Lung (tissue), 16 donors: ENCODE measurements around the gene CXCR5. TPM values are rescaled to one million over a fixed set of nuclear protein-coding genes. Genes with fewer than 3 reads are reported as not detected.

Experiments
- ATAC-seq: fragments of 200-7000 bp; cut with Tn5 transposase; one replicate; pipeline ENCODE4 v1.9.1; 2020; ENCODE audit warnings: moderate number of reproducible peaks; ENCODE audit not compliant: insufficient read depth, low FRiP score
- DNase-seq, 3 donors: peaks; one replicate each; pipeline ENCODE4 v3.0.0-alpha.2; 2013 to 2017
- H3K27ac ChIP-seq, 2 donors: one replicate each; pipeline ENCODE4 v1.5.1; 2013; ENCODE audit warnings: mild to moderate bottlenecking in 2 of 2, moderate library complexity in 2 of 2, control low read depth in 1 of 2, inconsistent platforms in 1 of 2, low read depth in 1 of 2, low read length in 1 of 2
- H3K27me3 ChIP-seq, 3 donors: one replicate each; pipeline ENCODE4 v1.5.1; 2013; ENCODE audit warnings: low read length in 2 of 3; ENCODE audit not compliant: control insufficient read depth in 3 of 3, insufficient read depth in 3 of 3
- H3K36me3 ChIP-seq, 4 donors: one replicate each; pipeline ENCODE4 v1.5.1; 2013; ENCODE audit warnings: low read length in 4 of 4, mild to moderate bottlenecking in 1 of 4, moderate library complexity in 1 of 4; ENCODE audit not compliant: control insufficient read depth in 4 of 4, insufficient read depth in 4 of 4
- H3K4me1 ChIP-seq, 5 donors: one replicate each; pipeline ENCODE4 v1.5.1; 2013; ENCODE audit warnings: low read length in 5 of 5, mild to moderate bottlenecking in 2 of 5, moderate library complexity in 1 of 5; ENCODE audit not compliant: control insufficient read depth in 5 of 5, insufficient read depth in 5 of 5
- H3K4me3 ChIP-seq: one replicate; pipeline ENCODE4 v1.5.1; 2013; ENCODE audit warnings: mild to moderate bottlenecking, control low read depth, moderate library complexity
- H3K9ac ChIP-seq, 2 donors: one replicate each; pipeline ENCODE4 v1.5.1; 2013; ENCODE audit warnings: low read length in 2 of 2, control low read depth in 1 of 2; ENCODE audit not compliant: insufficient read depth in 1 of 2
- H3K9me3 ChIP-seq, 4 donors: one replicate each; pipeline ENCODE4 v1.5.1; 2013; ENCODE audit warnings: low read length in 3 of 4, mild to moderate bottlenecking in 1 of 4, moderate library complexity in 1 of 4; ENCODE audit not compliant: control insufficient read depth in 4 of 4, insufficient read depth in 3 of 4
- CTCF ChIP-seq: IDR thresholded peaks from 2 replicates; pipeline ENCODE4 v1.5.1; 2012; ENCODE audit warnings: mild to moderate bottlenecking; ENCODE audit errors: control extremely low read depth, extremely low read depth
- WGBS, 2 donors: extraction: QIAGEN DNeasy Blood & Tissue Kit; methylation state at CpG; one replicate each; pipeline ENCODE4 v1.1.7; 2013; 5-methylcytosine and 5-hydroxymethylcytosine counted together
- long read RNA-seq, 5 donors: transcript quantifications; one replicate each; lab custom pipeline, GENCODE V29; 2026
- polyA plus RNA-seq, 2 donors: library from polyadenylated mRNA; stranded (reverse); fragments of 200-250 nt; gene quantifications; one replicate each; pipeline ENCODE4 v1.2.1, GENCODE V29; 2013
- total RNA-seq, 2 donors: library from RNA; depleted of rRNA in 1 of 2; stranded (reverse); fragments of >200 nt in 1 of 2; gene quantifications; one replicate each; pipeline ENCODE4 v1.2.1, GENCODE V29; 2014 to 2021
- donor health status: control.
- donor health status: control.
- donor health status: Bipolar disorder and iron deficiency.
- donor health status: healthy.
- donor health status: DM: yes; HTN: yes; CAD: no.

Gene CXCR5
- under 1 TPM in 1 of 2 donors, not detected in 1; 0.48 TPM for total RNA-seq
- under 1 TPM; 0.16 to 0.65 TPM for polyA plus RNA-seq
- long read RNA-seq, donor 1, result 0 reads
- long read RNA-seq, donor 2, full-length matches to known transcripts, result 1 of 43 reads
- long read RNA-seq, donor 2, partial matches to known transcripts, result 29 of 43 reads
- long read RNA-seq, donor 2, other reads (novel, unspliced or antisense), result 13 of 43 reads
- long read RNA-seq, donor 3, partial matches to known transcripts, result 22 of 31 reads
- long read RNA-seq, donor 3, other reads (novel, unspliced or antisense), result 9 of 31 reads
- long read RNA-seq, donor 4, result 0 reads
- long read RNA-seq, donor 5, result 0 reads

DNA sequence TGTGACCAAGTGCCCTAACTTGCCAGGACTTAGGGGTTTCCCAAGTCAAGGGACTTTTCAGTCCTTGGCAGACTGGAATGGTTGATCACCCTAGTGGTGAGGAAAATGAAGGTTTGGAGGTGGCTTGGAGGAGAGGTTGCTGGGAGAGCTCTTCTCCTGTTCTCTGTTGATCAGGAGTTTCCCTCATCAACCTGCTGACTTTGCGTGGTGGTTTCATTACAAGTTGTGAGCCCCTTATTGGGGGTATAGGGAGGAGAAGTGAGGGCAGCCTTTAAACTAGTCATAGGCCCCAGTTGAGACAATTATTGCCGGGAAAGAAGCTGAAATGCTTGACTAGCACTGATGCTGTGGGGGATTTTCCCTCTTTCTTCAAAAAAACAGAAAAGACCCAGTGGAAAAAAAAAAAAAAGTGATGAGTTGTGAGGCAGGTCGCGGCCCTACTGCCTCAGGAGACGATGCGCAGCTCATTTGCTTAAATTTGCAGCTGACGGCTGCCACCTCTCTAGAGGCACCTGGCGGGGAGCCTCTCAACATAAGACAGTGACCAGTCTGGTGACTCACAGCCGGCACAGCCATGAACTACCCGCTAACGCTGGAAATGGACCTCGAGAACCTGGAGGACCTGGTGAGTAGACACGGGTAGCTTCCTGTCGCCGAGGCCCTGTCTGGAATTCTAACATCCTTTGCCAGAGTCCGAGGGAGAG lies at the start of gene CXCR5:
Gene CXCR5 (plus strand): TSS at position 525 of the 704 bp plus-strand sequence. CDS start 50 bp downstream, at position 575.
- no peaks in the 10 kb centered on the region for H3K36me3 ChIP-seq
- H3K9ac ChIP-seq, result no peak within 1 kb of the TSS
- ATAC-seq (no peak), DNase-seq (no peak)
- H3K27me3 ChIP-seq, result peaks cover 0 to 2% (median 0%) of the 10 kb centered on the region in 3 donors
- H3K4me1 ChIP-seq, result peaks cover 0 to 5% (median 3%) of the 10 kb centered on the region in 5 donors
- H3K4me3 ChIP-seq, result no peak within 1 kb of the TSS
- 79% methylated on average over 16 of the region's 16 CpGs for WGBS, 2 donors
- H3K27ac ChIP-seq, result no peak within 1 kb of the TSS
- no peak for TF ChIP-seq CTCF
- H3K9me3 ChIP-seq, result no peaks in the 10 kb centered on the region

GRCh38 chr11:118834427-118835028 lies 49.2 kb upstream of the CXCR5 start:
- no peak overlapping the region for H3K9ac ChIP-seq
- TF ChIP-seq CTCF, result no peak
- WGBS, 2 donors, result 47 to 56% methylated on average over 6 of the region's 6 CpGs
- H3K9me3 ChIP-seq, result no peaks in the 10 kb centered on the region
- ATAC-seq, result no peak
- no peak overlapping the region for H3K4me3 ChIP-seq
- DNase-seq, result no peak
- no peak overlapping the region for H3K27ac ChIP-seq
- H3K4me1 ChIP-seq, result no peaks in the 10 kb centered on the region
- H3K27me3 ChIP-seq, result no peaks in the 10 kb centered on the region
- H3K36me3 ChIP-seq, result no peaks in the 10 kb centered on the region

- ATAC-seq, result no peak
- no peaks in the 10 kb centered on the region for H3K9me3 ChIP-seq
- no peaks in the 10 kb centered on the region for H3K4me1 ChIP-seq
- 82 to 89% methylated on average over 8 of the region's 8 CpGs for WGBS, 2 donors
- H3K27ac ChIP-seq, result no peak overlapping the region
- no peak for DNase-seq
- no peaks in the 10 kb centered on the region for H3K27me3 ChIP-seq
- H3K4me3 ChIP-seq, result no peak overlapping the region
- H3K9ac ChIP-seq, result no peak overlapping the region
- TF ChIP-seq CTCF, result no peak
- H3K36me3 ChIP-seq, result no peaks in the 10 kb centered on the region
Observed at GRCh38 chr11:118837868-118838267, 45.8 kb upstream of the CXCR5 start.
